GM12878 (cell line): Measurements from ENCODE around the gene DDX21. TPM values are rescaled to one million over a fixed set of nuclear protein-coding genes. Genes with fewer than 3 reads are reported as not detected.

Experiments
- ATAC-seq: fragments of 200-7000 bp; cut with Tn5 transposase; 3 replicates; pipeline ENCODE4 v1.9.1; 2020; ENCODE audit warnings: mild to moderate bottlenecking, moderate library complexity
- BruUV-seq: library from RNA; stranded (reverse); fragments of 400-500 nt; replicated peaks from 2 replicates; lab custom pipeline; 2021; lab: Mats Ljungman, UMichigan
- CTCF ChIA-PET: fragments of 300-600 bp; sonication (Branson Sonifier 250); formaldehyde crosslinking; extraction: SDS; loops from one replicate; lab custom pipeline; 2021; ENCODE audit warnings: inconsistent platforms; lab: Yijun Ruan, JAX
- POLR2A ChIA-PET: fragments of 350-600 bp; formaldehyde crosslinking; extraction: SDS; loops from one replicate; lab custom pipeline; 2021; ENCODE audit warnings: inconsistent platforms; lab: Charles Lee
- RAD21 ChIA-PET: fragments of 300-600 bp; sonication (Branson Sonifier 250); formaldehyde crosslinking; loops from one replicate; lab custom pipeline; 2023; ENCODE audit warnings: antibody characterized with exemption; ENCODE audit not compliant: unreplicated experiment; lab: Charles Lee
- SMC1A ChIA-PET: fragments of 300-600 bp; sonication (Branson Sonifier 250); formaldehyde crosslinking; loops from one replicate; lab custom pipeline; 2023; ENCODE audit not compliant: unreplicated experiment, uncharacterized antibody; lab: Charles Lee
- DNase-seq: peaks from one replicate; pipeline ENCODE4 v3.0.0-alpha.2; 2011; ENCODE audit warnings: low read depth, low spot score
- FAIRE-seq: peaks from 3 replicates; lab custom pipeline; 2011; peaks lifted over from hg19 to GRCh38; lab: Jason Lieb, UNC
- H2AFZ ChIP-seq: 2 replicates; pipeline ENCODE4 v1.6.0; 2011; ENCODE audit warnings: low read depth, low read length, control low read depth; ENCODE audit not compliant: control insufficient read depth
- H3K27ac ChIP-seq: 2 replicates; pipeline ENCODE4 v1.5.1; 2011; ENCODE audit warnings: control low read depth; ENCODE audit not compliant: control insufficient read depth, insufficient read depth
- H3K27me3 ChIP-seq, 2 experiments: replicated peaks in 1 of 2; 2 replicates each; pipeline versions ENCODE4 v1.6.0 to v1.6.1; 2011; ENCODE audit warnings: low read length in 1 of 2; ENCODE audit not compliant: control insufficient read depth in 2 of 2, insufficient read depth in 2 of 2
- H3K36me3 ChIP-seq, 2 experiments: 2 replicates each; pipeline ENCODE4 v1.5.1; 2011; ENCODE audit warnings: low read length in 1 of 2; ENCODE audit not compliant: control insufficient read depth in 2 of 2, insufficient read depth in 2 of 2
- H3K4me1 ChIP-seq: 2 replicates; pipeline ENCODE4 v1.6.1; 2011; ENCODE audit warnings: mild to moderate bottlenecking, low read length, moderate library complexity, mixed read lengths; ENCODE audit not compliant: control insufficient read depth, insufficient read depth
- H3K4me2 ChIP-seq: 2 replicates; pipeline ENCODE4 v1.6.0; 2011; ENCODE audit warnings: control low read depth; ENCODE audit not compliant: control insufficient read depth, insufficient read depth
- H3K4me3 ChIP-seq: fragments of 200-600 bp; sonication (generic); 2 replicates; pipeline ENCODE4 v1.5.1; 2016
- H3K79me2 ChIP-seq: 2 replicates; pipeline ENCODE4 v1.6.0; 2011; ENCODE audit warnings: low read length; ENCODE audit not compliant: control insufficient read depth, insufficient read depth
- H3K9ac ChIP-seq: 2 replicates; pipeline ENCODE4 v1.8.0; 2011; ENCODE audit warnings: low read length, control low read depth, mixed read lengths; ENCODE audit not compliant: control insufficient read depth, insufficient read depth
- H3K9me3 ChIP-seq: replicated peaks from 3 replicates; pipeline ENCODE4 v1.5.1; 2011; ENCODE audit warnings: mild to moderate bottlenecking, low read length; ENCODE audit not compliant: control insufficient read depth, insufficient read depth
- H4K20me1 ChIP-seq: 2 replicates; pipeline ENCODE4 v1.6.0; 2011; ENCODE audit not compliant: control insufficient read depth, insufficient read depth
- BACH1 ChIP-seq: fragments of 450-650 bp; IDR thresholded peaks from 2 replicates; pipeline ENCODE4 v1.6.1; 2017; ENCODE audit warnings: mild to moderate bottlenecking, borderline replicate concordance
- CBFB ChIP-seq: IDR thresholded peaks from 2 replicates; pipeline ENCODE4 v1.6.1; 2016; ENCODE audit warnings: antibody characterized with exemption, low read depth
- CEBPB ChIP-seq, 2 experiments: fragments of 150-350 bp in 1 of 2; IDR thresholded peaks; 2 replicates each; pipeline ENCODE4 v1.6.1; 2012 to 2014; ENCODE audit warnings: low read depth in 2 of 2, low read length in 2 of 2, borderline replicate concordance in 1 of 2, inconsistent platforms in 1 of 2
- JUNB ChIP-seq: IDR thresholded peaks from 2 replicates; pipeline ENCODE4 v1.6.1; 2016; ENCODE audit warnings: antibody characterized with exemption, mild to moderate bottlenecking
- KLF5 ChIP-seq: fragments of 450-650 bp; IDR thresholded peaks from 2 replicates; pipeline ENCODE4 v1.6.1; 2014; ENCODE audit warnings: mild to moderate bottlenecking; ENCODE audit not compliant: partially characterized antibody
- LARP7 ChIP-seq: fragments of 450-650 bp; IDR thresholded peaks from 2 replicates; pipeline ENCODE4 v1.6.1; 2017; ENCODE audit warnings: mild to moderate bottlenecking
- MYB ChIP-seq: fragments of 150-350 bp; IDR thresholded peaks from 2 replicates; pipeline ENCODE4 v1.6.1; 2014; ENCODE audit warnings: mild to moderate bottlenecking, low read depth, low read length, borderline replicate concordance
- POLR2A ChIP-seq: IDR thresholded peaks from 2 replicates; pipeline ENCODE4 v1.6.1; 2011; ENCODE audit warnings: low read depth, mild to moderate bottlenecking, low read length
- RFX5 ChIP-seq: IDR thresholded peaks from 2 replicates; pipeline ENCODE4 v1.6.1; 2011; ENCODE audit warnings: low read depth, low read length, improper control_type of control experiment
- TCF3 ChIP-seq: IDR thresholded peaks from 2 replicates; pipeline ENCODE4 v1.6.1; 2012; ENCODE audit warnings: low read depth, mild to moderate bottlenecking, low read length, borderline replicate concordance; ENCODE audit not compliant: insufficient read depth
- ZNF207 ChIP-seq: fragments of 450-650 bp; IDR thresholded peaks from 2 replicates; pipeline ENCODE4 v1.6.1; 2014; ENCODE audit warnings: antibody characterized with exemption, mild to moderate bottlenecking, borderline replicate concordance
- ZNF274 ChIP-seq: IDR thresholded peaks from one replicate; pipeline ENCODE4 v1.8.0; 2011; ENCODE audit not compliant: insufficient read length, insufficient read depth
- WGBS: methylation state at CpG from one replicate; pipeline ENCODE4 v1.1.6; 2016; ENCODE audit warnings: low lambda C conversion rate; ENCODE audit not compliant: insufficient replicate concordance, insufficient coverage; ENCODE audit errors: missing lambda C conversion rate; 5-methylcytosine and 5-hydroxymethylcytosine counted together
- in situ Hi-C: fragments of 300-500 bp; cut with MboI; formaldehyde crosslinking; loops from 9 replicates; pipeline ENCODE4 v1.14.3; 2018; ENCODE audit warnings: mixed read lengths
- intact Hi-C: fragments of 100-400 bp; cut with micrococcal nuclease; formaldehyde crosslinking; loops from one replicate; pipeline ENCODE4 v1.14.2; 2022; ENCODE audit not compliant: unreplicated experiment
- polyA plus RNA-seq, 11 experiments: library from polyadenylated mRNA; depleted of rRNA in 4 of 11; unstranded in 6 of 11; stranded (reverse) in 5 of 11; fragments of >200 nt; fragmentation: Nextera tagmentation in 4 of 11; fragmentation: Illumina TruSeq in 1 of 11; extraction: Ambion mirVana in 4 of 11; extraction: Trizol in 1 of 11; gene quantifications; 1 replicate in 1 of 11; 2 replicates in 10 of 11; pipeline versions ENCODE4 v1.2.1 to v1.2.3, GENCODE V29; 2011 to 2016; ENCODE audit warnings: inconsistent platforms in 2 of 11, missing spikeins in 2 of 11, low read depth in 1 of 11
- total RNA-seq, 4 experiments: library from RNA; depleted of rRNA in 3 of 4; stranded (reverse); fragments of >200 nt in 3 of 4; fragmentation: Illumina TruSeq in 1 of 4; extraction: Trizol in 1 of 4; gene quantifications; 2 replicates each; pipeline versions ENCODE4 v1.2.1 to v1.2.3, GENCODE V29; 2013 to 2021
- TF ChIP-seq, protein P1 (sequence below): fragments of 450-650 bp; IDR thresholded peaks from 2 replicates; pipeline ENCODE4 v1.6.1; 2017; ENCODE audit warnings: low read depth, mild to moderate bottlenecking, moderate library complexity
- TF ChIP-seq, protein P2 (sequence below): IDR thresholded peaks from 2 replicates; pipeline ENCODE4 v1.6.1; 2011; ENCODE audit warnings: low read depth, low read length, improper control_type of control experiment, borderline replicate concordance
- TF ChIP-seq, protein P3 (sequence below): IDR thresholded peaks from 2 replicates; pipeline ENCODE4 v1.6.1; 2012; ENCODE audit warnings: mild to moderate bottlenecking, low read depth, low read length

Gene DDX21
- total and polyA plus RNA-seq, 10 of the 15 experiments (the other 5 are each of a cell fraction or from before 2014, with no cell fraction given) = 41.1 to 182 (median 116) TPM

DNA sequence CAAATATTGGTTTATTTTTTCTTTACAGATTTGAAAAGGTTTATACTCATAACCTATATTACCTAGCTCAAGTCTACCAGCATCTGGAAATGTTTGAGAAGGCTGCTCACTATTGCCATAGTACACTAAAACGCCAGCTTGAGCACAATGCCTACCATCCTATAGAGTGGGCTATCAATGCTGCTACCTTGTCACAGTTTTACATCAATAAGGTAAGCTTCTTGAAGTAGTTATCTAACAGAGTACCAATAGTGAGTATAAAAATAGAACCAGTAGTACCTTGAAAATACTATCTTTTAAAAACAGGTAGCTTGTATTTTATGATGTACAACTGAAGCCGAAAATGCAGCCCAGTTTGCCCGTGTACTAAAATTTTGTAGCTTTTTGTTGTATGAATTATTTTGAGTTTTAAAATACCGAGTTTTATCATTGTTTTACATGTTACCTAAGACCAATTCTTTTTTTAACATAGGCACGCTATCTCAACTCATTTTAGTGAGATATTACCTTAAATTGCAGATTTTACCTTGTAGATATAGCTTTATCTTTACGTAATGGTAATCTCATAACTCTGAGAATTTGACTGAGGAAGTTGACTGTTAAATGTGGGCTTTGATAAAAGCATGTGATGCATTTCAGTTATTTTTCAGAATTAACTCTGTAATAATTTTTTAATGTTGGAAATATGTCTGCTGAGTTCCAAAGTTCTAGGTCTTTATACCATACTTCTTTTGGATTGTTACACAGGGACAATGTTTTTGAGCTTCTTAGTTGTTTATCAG lies 49.9 kb downstream of the DDX21 start:
- H3K27ac ChIP-seq = no peak overlapping the region
- no peaks in the 10 kb centered on the region for H3K4me1 ChIP-seq
- SMC1A ChIA-PET = interaction anchor here (0.7 to 13.0 kb wide), 53 partner anchors 10 to 387 kb away, joined by 3 to 269 read pairs (median 5); partner anchors contain the start of genes DDX21, HKDC1, SRGN and SUPV3L1
- in situ Hi-C loops (loop anchor here (10.0 kb wide), 1 partner anchor 89 kb away; no protein-coding TSS in a partner anchor), intact Hi-C loops (loop anchor here (1.0 to 5.0 kb wide), 2 partner anchors 41 to 87 kb away; no protein-coding TSS in a partner anchor)
- no peak for FAIRE-seq
- DNase-seq = no peak
- TF ChIP-seq CBFB = no peak
- no peak for TF ChIP-seq ZNF274
- no peak for TF ChIP-seq LARP7
- TF ChIP-seq, protein P1, sequence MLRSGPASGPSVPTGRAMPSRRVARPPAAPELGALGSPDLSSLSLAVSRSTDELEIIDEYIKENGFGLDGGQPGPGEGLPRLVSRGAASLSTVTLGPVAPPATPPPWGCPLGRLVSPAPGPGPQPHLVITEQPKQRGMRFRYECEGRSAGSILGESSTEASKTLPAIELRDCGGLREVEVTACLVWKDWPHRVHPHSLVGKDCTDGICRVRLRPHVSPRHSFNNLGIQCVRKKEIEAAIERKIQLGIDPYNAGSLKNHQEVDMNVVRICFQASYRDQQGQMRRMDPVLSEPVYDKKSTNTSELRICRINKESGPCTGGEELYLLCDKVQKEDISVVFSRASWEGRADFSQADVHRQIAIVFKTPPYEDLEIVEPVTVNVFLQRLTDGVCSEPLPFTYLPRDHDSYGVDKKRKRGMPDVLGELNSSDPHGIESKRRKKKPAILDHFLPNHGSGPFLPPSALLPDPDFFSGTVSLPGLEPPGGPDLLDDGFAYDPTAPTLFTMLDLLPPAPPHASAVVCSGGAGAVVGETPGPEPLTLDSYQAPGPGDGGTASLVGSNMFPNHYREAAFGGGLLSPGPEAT = no peak
- TF ChIP-seq, protein P2, sequence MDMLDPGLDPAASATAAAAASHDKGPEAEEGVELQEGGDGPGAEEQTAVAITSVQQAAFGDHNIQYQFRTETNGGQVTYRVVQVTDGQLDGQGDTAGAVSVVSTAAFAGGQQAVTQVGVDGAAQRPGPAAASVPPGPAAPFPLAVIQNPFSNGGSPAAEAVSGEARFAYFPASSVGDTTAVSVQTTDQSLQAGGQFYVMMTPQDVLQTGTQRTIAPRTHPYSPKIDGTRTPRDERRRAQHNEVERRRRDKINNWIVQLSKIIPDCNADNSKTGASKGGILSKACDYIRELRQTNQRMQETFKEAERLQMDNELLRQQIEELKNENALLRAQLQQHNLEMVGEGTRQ = no peak
- no peak for TF ChIP-seq TCF3
- TF ChIP-seq ZNF207 = no peak
- no peak for TF ChIP-seq KLF5
- no peak for TF ChIP-seq CEBPB (IDR thresholded peaks at IDR 0.05; ENCODE audit: borderline replicate concordance in 1 of 2, low read depth in 2 of 2, low read length in 2 of 2)
- TF ChIP-seq BACH1 = no peak
- TF ChIP-seq MYB = no peak
- TF ChIP-seq POLR2A = no peak
- TF ChIP-seq, protein P3, sequence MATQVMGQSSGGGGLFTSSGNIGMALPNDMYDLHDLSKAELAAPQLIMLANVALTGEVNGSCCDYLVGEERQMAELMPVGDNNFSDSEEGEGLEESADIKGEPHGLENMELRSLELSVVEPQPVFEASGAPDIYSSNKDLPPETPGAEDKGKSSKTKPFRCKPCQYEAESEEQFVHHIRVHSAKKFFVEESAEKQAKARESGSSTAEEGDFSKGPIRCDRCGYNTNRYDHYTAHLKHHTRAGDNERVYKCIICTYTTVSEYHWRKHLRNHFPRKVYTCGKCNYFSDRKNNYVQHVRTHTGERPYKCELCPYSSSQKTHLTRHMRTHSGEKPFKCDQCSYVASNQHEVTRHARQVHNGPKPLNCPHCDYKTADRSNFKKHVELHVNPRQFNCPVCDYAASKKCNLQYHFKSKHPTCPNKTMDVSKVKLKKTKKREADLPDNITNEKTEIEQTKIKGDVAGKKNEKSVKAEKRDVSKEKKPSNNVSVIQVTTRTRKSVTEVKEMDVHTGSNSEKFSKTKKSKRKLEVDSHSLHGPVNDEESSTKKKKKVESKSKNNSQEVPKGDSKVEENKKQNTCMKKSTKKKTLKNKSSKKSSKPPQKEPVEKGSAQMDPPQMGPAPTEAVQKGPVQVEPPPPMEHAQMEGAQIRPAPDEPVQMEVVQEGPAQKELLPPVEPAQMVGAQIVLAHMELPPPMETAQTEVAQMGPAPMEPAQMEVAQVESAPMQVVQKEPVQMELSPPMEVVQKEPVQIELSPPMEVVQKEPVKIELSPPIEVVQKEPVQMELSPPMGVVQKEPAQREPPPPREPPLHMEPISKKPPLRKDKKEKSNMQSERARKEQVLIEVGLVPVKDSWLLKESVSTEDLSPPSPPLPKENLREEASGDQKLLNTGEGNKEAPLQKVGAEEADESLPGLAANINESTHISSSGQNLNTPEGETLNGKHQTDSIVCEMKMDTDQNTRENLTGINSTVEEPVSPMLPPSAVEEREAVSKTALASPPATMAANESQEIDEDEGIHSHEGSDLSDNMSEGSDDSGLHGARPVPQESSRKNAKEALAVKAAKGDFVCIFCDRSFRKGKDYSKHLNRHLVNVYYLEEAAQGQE = no peak
- TF ChIP-seq RFX5 = no peak
- TF ChIP-seq JUNB = no peak
- TF ChIP-seq, all 136 proteins: peak for 0
- RAD21 ChIA-PET = interaction anchor here (1.0 to 8.3 kb wide), 40 partner anchors 8 to 402 kb away, joined by 3 to 252 read pairs (median 7); partner anchors contain the start of genes DDX21, HKDC1 and SRGN
- Histone ChIP-seq H3K36me3 (no peaks in the 10 kb centered on the region; a peak in 2 of 4 replicates), H3K27me3 (no peaks in the 10 kb centered on the region), H3K9ac (no peak overlapping the region), H3K79me2 (no peaks in the 10 kb centered on the region), H2AFZ (no peak overlapping the region), H3K9me3 (no peaks in the 10 kb centered on the region), H4K20me1 (no peaks in the 10 kb centered on the region), H3K4me3 (no peak overlapping the region), H3K4me2 (no peak overlapping the region)
- POLR2A ChIA-PET = interaction anchor here (0.6 to 2.8 kb wide), 13 partner anchors 9 to 168 kb away, joined by 3 to 25 read pairs (median 5); partner anchors contain the start of gene SRGN
- CTCF ChIA-PET = interaction anchor here (0.6 to 8.9 kb wide), 51 partner anchors 10 to 1420 kb away, joined by 3 to 272 read pairs (median 7); partner anchors contain the start of genes HKDC1, KIFBP, SRGN and VPS26A
- no peak for ATAC-seq
- 86% methylated on average over 6 of the region's 6 CpGs for WGBS
- BruUV-seq = no TSS peak
